Neutrophil (primary cell): ENCODE data around the gene SMYD5.
"Not testable (repeated sequence)": the region's sequence is repeated elsewhere in the genome, so short reads cannot be mapped to it uniquely, and the experiment has no call there.

Experiments
- H3K27ac ChIP-seq: fragments of 200-600 bp; sonication (generic); 2 replicates; pipeline ENCODE4 v1.5.1; 2016; ENCODE audit warnings: mild to moderate bottlenecking, moderate library complexity
- H3K27me3 ChIP-seq: fragments of 200-600 bp; sonication (generic); 2 replicates; pipeline ENCODE4 v1.6.0; 2016; ENCODE audit warnings: mild to moderate bottlenecking
- H3K36me3 ChIP-seq: fragments of 200-600 bp; sonication (generic); 2 replicates; pipeline ENCODE4 v1.5.1; 2017
- H3K4me1 ChIP-seq, 2 experiments: fragments of 200-600 bp in 1 of 2; sonication (generic) in 1 of 2; 1 replicate in 1 of 2; 2 replicates in 1 of 2; pipeline versions ENCODE4 v1.5.1 to v1.6.1; 2013 to 2016; ENCODE audit warnings: low read depth in 1 of 2, low read length in 1 of 2, mild to moderate bottlenecking in 1 of 2, moderate library complexity in 1 of 2; ENCODE audit not compliant: control insufficient read depth in 1 of 2, insufficient read depth in 1 of 2
- H3K4me3 ChIP-seq, 2 experiments: fragments of 200-600 bp in 1 of 2; sonication (generic) in 1 of 2; 1 replicate in 1 of 2; 2 replicates in 1 of 2; pipeline ENCODE4 v1.5.1; 2013 to 2016; ENCODE audit warnings: low read depth in 1 of 2, low read length in 1 of 2, mild to moderate bottlenecking in 1 of 2, moderate library complexity in 1 of 2
- H3K9me3 ChIP-seq: fragments of 200-600 bp; sonication (generic); 2 replicates; pipeline ENCODE4 v1.5.1; 2016
- TF ChIP-seq, protein P1 (sequence below): fragments of 200-600 bp; sonication (generic); IDR thresholded peaks from 2 replicates; pipeline ENCODE4 v1.5.1; 2016; ENCODE audit warnings: antibody characterized with exemption

SMYD5 gene

DNA sequence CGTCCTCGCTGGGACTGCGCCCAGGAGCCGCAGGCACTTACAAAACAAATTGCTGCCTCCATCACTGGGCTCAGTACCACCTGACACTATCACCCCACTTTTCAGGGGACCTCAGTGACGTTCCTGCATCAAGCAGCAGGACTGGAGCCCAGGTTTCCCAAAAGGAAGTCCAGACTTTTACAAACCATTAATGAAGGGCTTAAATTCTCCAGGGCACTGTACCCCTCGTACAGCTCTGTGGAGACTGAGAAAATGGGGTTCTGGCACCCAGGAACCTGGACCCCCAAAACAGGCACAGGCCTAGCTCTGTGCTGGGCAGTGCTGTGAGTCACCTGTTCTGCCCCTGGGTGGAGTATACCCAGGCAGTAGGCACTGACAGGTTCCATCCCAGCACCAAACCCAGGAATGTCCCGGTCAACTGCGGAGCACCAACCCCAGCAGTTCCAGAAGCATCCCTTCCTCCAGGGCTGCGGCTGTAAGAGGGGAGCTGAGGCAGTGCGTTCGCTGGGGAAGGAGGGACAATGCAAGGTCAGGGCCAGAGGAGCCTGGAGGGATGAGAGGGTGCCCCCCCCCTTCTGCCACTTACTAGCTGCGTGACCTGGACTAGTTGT, 36.3 kb upstream of the SMYD5 start:
- H3K4me3 ChIP-seq = peak overlapping the region; percentile 58 to 69
- no peaks in the 10 kb centered on the region for H3K9me3 ChIP-seq
- peaks cover 15 to 27% of the 10 kb centered on the region in 2 experiments for H3K4me1 ChIP-seq
- no peak overlapping the region for H3K27ac ChIP-seq
- TF ChIP-seq, protein P1, sequence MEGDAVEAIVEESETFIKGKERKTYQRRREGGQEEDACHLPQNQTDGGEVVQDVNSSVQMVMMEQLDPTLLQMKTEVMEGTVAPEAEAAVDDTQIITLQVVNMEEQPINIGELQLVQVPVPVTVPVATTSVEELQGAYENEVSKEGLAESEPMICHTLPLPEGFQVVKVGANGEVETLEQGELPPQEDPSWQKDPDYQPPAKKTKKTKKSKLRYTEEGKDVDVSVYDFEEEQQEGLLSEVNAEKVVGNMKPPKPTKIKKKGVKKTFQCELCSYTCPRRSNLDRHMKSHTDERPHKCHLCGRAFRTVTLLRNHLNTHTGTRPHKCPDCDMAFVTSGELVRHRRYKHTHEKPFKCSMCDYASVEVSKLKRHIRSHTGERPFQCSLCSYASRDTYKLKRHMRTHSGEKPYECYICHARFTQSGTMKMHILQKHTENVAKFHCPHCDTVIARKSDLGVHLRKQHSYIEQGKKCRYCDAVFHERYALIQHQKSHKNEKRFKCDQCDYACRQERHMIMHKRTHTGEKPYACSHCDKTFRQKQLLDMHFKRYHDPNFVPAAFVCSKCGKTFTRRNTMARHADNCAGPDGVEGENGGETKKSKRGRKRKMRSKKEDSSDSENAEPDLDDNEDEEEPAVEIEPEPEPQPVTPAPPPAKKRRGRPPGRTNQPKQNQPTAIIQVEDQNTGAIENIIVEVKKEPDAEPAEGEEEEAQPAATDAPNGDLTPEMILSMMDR = no peak
- H3K36me3 ChIP-seq = no peaks in the 10 kb centered on the region
- H3K27me3 ChIP-seq = peaks cover 92% of the 10 kb centered on the region

DNA sequence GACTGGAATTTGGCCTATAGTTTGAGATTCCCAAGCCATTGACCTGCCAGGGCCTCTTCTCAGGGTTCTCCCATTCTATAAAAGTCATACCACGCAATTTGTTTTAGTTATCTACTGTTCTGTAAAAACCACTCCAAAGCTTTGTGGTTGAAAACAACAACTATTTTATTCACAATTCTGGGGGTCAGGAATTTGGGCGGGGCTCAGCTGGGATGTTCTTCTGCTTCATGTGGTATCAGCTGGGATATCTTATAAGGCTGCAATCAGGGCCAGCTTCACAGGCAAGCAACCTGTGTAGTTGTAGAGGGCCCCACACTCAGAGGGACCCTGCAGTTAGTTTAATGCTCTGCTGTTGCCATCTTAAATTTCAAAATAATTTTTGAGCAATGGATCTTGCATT, 28.1 kb upstream of the SMYD5 start:
- Histone ChIP-seq H3K9me3 (no peaks in the 10 kb centered on the region), H3K36me3 (no peaks in the 10 kb centered on the region), H3K27me3 (peaks cover 55% of the 10 kb centered on the region), H3K27ac (no peak overlapping the region), H3K4me3 (no peak overlapping the region), H3K4me1 (peaks cover 0 to 3% of the 10 kb centered on the region in 2 experiments)
- TF ChIP-seq, protein P1 = no peak

DNA sequence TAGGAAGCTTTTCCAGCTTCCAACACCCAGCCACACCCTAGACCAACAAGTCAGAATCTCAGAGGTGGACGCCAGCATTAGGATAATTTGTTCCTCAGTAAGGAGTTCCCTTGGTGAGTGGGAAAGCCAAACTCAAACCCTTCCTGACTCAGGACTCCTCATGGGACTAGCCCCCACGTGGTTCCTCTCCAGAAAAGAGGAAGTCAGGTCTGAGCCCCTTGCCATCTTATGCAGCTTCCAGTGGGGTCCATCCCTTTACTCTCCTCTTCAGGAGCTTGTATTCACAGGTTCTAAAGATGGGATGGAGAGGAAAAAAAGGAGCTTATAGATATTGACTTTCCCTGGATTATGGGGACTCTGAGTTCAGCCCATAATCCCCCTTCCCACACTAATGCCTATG, 26.5 kb upstream of the SMYD5 start:
- Histone ChIP-seq H3K27me3 (peaks cover 61% of the 10 kb centered on the region), H3K27ac (no peak overlapping the region), H3K4me1 (peaks cover 0 to 3% of the 10 kb centered on the region in 2 experiments), H3K36me3 (no peaks in the 10 kb centered on the region), H3K4me3 (no peak overlapping the region), H3K9me3 (no peaks in the 10 kb centered on the region)
- TF ChIP-seq, protein P1 = no peak

DNA sequence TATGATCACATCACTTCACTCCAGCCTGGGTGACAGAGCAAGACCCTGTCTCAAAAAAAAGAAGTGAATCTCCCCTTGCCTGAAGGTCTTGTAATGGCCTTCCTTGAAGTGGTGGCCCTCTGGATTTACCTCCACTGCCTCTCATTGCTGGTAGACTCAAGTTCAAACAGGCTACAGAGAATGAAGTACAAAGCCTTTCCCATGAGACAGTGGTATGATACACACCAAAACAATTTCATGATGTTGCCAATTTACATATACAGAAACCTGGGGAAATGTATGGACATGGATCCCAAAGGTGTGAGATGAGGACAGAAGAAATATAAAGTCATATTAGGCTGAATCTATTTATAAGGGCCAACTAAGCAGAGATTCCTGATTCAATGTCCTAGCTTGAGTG, 16.5 kb upstream of the SMYD5 start:
- Histone ChIP-seq H3K27me3 (peaks cover 93% of the 10 kb centered on the region), H3K27ac (no peak overlapping the region), H3K36me3 (no peaks in the 10 kb centered on the region), H3K9me3 (no peaks in the 10 kb centered on the region), H3K4me3 (no peak overlapping the region), H3K4me1 (peaks cover 0 to 2% of the 10 kb centered on the region in 2 experiments)
- TF ChIP-seq, protein P1 = no peak

DNA sequence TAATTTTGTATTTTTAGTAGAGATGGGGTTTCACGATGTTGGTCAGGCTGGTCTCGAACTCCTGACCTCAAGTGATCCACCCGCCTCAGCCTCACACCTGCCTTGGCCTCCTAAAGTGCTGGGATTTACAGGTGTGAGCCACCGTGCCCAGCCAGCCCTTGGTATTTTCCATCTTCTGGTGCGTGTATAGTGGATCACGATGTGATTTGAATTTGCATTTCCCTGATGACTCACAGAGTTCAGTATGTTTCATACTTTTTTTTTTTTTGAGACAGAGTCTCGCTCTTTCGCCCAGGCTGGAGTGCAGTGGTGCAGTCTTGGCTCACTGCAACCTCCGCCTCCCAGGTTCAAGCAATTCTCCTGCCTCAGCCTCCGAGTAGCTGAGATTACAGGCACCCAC, 13.8 kb upstream of the SMYD5 start:
- H3K27ac ChIP-seq, H3K9me3 ChIP-seq, H3K4me3 ChIP-seq, H3K36me3 ChIP-seq: not testable (repeated sequence)
- Histone ChIP-seq H3K27me3 (peaks cover 100% of the 10 kb centered on the region), H3K4me1 (peaks cover 0 to 11% of the 10 kb centered on the region in 2 experiments)

DNA sequence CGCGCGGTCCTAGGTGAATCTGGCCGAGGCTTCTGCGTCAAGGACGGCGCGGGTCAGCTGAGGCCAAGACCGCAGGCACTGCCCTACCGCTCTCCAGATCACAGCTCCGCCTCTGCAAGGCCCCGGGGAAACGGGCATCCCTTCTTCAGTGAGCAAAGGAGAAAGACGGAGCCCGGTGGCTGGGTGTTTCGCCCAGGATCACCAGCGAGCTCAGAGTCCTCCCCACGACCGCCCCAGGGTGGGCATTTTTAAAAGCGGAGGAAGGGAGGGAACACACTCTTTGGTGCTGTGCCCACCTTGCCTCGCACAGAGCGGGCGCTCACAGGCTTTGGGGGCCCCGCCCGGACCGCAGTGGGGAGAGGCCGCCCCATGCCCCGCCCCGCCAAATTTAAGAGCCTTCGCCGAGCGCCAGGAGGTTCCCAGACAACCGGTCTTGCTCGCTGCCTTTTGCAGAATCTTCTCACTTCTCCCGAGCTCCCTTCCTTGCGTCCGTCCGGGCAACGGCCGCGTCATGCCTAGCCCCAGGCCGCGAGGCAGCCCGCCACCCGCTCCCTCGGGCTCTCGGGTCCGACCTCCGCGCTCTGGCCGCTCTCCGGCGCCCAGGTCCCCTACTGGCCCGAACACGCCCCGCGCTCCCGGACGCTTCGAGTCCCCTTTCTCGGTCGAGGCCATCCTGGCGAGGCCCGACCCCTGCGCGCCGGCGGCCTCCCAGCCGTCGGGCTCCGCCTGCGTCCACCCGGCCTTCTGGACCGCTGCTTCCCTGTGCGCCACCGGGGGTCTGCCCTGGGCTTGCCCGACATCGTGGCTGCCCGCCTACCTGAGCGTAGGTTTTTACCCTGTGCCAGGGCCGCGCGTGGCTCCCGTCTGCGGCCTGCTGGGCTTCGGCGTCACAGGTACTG, 11.6 kb upstream of the SMYD5 start, which contains the start of gene NOTO:
Gene NOTO (plus strand): TSS at position 419 of the 899 bp plus-strand sequence. CDS start 93 bp downstream, at position 512.
- TF ChIP-seq, protein P1 = no peak
- Histone ChIP-seq H3K4me3 (no peak within 1 kb of the TSS), H3K4me1 (peaks cover 0 to 11% of the 10 kb centered on the region in 2 experiments), H3K27ac (no peak within 1 kb of the TSS), H3K36me3 (no peaks in the 10 kb centered on the region), H3K27me3 (peaks cover 100% of the 10 kb centered on the region), H3K9me3 (no peaks in the 10 kb centered on the region)
